GM10266 (cell line): Measurements from ENCODE around the gene DRAXIN.

Experiments
- DNase-seq: peaks from one replicate; pipeline ENCODE4 v3.0.0; 2012; ENCODE audit errors: extremely low spot score
- CTCF ChIP-seq: IDR thresholded peaks from 2 replicates; pipeline ENCODE4 v1.5.1; 2012; ENCODE audit warnings: mild to moderate bottlenecking, low read depth; ENCODE audit not compliant: control insufficient read depth, insufficient read depth; ENCODE audit errors: missing control alignments

DRAXIN gene

GRCh38 chr1:11658542-11658941 lies 33.0 kb upstream of the DRAXIN start:
- no peak for TF ChIP-seq CTCF
- DNase-seq: no peak

GRCh38 chr1:11659748-11660147 lies 31.8 kb upstream of the DRAXIN start:
- no peak for DNase-seq
- TF ChIP-seq CTCF: no peak

GRCh38 chr1:11661103-11661502 lies 30.4 kb upstream of the DRAXIN start:
- TF ChIP-seq CTCF: no peak
- DNase-seq: no peak

- TF ChIP-seq CTCF: no peak
- peak; percentile 73 for DNase-seq
These were observed 27.0 kb upstream of the DRAXIN start for GRCh38 chr1:11664336-11665065.

GRCh38 chr1:11668516-11668915 lies 23.0 kb upstream of the DRAXIN start:
- TF ChIP-seq CTCF: no peak
- DNase-seq: no peak

- TF ChIP-seq CTCF: no peak
- no peak for DNase-seq
These were observed 20.8 kb upstream of the DRAXIN start for GRCh38 chr1:11670747-11671146.

- no peak for TF ChIP-seq CTCF
These were observed 20.3 kb upstream of the DRAXIN start for GRCh38 chr1:11671205-11671543.

More at GRCh38 chr1:11671205-11671543, 20.3 kb upstream of the DRAXIN start:
- DNase-seq: no peak
